GM21381 (cell line): Measurements from ENCODE around the gene TNRC6A.
"Not testable (repeated sequence)": the region's sequence is repeated elsewhere in the genome, so short reads cannot be mapped to it uniquely, and the experiment has no call there.

Experiments used
- ATAC-seq: cut with Tn5 transposase; IDR thresholded peaks from one replicate; pipeline ENCODE4 v1.9.1; 2021; ENCODE audit warnings: mild to moderate bottlenecking, moderate library complexity; ENCODE audit not compliant: unreplicated experiment

Gene TNRC6A

GRCh38 chr16:24723663-24724062 lies 5.8 kb upstream of the TNRC6A start:
- ATAC-seq = no peak

DNA sequence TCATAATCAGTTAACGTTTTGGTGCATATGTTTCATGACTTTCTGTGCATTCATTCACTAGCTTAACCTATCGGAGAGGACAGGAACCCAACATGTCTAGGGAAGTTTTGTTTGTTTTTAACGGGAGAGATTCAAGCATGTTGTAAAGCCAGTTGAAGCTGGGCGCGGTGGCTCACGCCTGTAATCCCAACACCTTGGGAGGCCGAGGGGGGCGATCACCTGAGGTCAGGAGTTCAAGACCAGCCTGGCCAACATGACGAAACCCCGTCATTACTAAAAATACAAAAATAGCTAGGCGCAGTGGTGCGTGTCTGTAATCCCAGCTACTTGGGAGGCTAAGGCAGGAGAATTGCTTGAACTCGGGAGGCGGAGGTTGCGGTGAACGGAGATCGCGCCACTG lies 1.4 kb upstream of the TNRC6A start:
- no peak for ATAC-seq

GRCh38 chr16:24728891-24729242 lies 584 bp upstream of the TNRC6A start:
- no peak for ATAC-seq

- no peak for ATAC-seq
These were observed 732 bp downstream of the TNRC6A start for GRCh38 chr16:24729951-24730815.

- no peak for ATAC-seq
These were observed 1.5 kb downstream of the TNRC6A start for GRCh38 chr16:24730914-24731313.

- no peak for ATAC-seq
These were observed 2.4 kb downstream of the TNRC6A start for GRCh38 chr16:24731722-24732419.

DNA sequence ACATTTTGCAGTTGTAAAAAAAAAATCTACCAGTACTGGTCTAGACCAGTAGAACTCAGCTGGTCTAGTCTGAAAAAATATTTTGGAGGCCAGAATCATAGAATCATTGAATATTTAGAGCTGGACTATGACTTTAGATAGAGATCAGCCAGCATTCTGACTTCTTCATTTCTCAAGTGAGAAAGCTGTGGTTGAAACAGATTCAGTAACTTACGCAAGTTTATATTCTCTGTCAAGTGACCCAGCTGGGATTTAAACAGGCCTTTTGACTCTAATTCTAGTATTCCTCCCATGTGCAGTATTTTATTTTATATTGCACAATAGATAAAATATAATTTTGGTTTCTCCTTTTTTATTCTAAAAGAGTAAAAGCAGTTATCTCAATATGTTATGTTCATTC lies 4.9 kb downstream of the TNRC6A start:
- no peak for ATAC-seq

- no peak for ATAC-seq
These were observed 7.3 kb downstream of the TNRC6A start for GRCh38 chr16:24736758-24737157.

DNA sequence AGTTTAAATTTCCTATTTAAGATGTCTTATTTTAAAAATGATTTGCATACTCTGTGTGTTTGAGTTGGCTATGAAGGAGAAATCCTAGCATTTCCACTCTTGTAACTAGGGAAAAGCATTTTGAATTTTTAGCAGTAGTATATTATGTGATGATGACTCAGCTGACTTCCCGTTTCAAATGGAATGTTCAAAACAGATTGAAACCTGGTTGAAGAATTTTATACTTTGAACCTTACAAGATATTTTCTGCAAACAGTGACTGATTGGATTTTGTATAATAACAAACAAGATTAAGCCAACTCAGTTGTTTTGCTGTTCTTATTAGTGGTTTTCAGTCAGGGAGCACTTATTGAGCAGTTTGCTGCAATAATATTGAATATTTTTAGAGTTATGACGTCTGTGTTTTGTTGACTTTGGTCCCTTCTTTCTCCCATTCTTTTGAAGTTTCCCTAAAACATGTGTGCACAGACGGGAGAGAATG lies 8.0 kb downstream of the TNRC6A start:
- no peak for ATAC-seq

GRCh38 chr16:24737916-24738594 lies 8.6 kb downstream of the TNRC6A start:
- ATAC-seq = no peak

- ATAC-seq = no peak
These were observed 9.4 kb downstream of the TNRC6A start for GRCh38 chr16:24738895-24739294.

- no peak for ATAC-seq
These were observed 12.4 kb downstream of the TNRC6A start for GRCh38 chr16:24741862-24742261.

DNA sequence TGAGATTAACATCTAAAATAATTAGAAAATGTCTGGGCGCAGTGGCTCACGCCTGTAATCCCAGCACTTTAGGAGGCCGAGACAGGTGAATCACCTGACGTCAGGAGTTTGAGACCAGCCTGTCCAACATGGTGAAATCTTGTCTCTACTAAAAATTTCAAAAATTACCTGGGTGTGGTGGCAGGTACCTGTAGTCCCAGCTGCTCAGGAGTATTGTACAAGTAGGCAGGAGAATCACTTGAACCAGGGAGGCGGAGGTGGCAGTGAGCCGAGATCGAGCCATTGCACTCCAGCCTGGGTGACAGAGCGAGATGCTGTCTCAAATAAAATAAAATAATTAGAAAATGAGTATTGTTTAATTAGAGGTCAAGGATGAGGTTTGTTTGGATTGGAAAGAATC lies 13.2 kb downstream of the TNRC6A start:
- not testable (repeated sequence) for ATAC-seq

DNA sequence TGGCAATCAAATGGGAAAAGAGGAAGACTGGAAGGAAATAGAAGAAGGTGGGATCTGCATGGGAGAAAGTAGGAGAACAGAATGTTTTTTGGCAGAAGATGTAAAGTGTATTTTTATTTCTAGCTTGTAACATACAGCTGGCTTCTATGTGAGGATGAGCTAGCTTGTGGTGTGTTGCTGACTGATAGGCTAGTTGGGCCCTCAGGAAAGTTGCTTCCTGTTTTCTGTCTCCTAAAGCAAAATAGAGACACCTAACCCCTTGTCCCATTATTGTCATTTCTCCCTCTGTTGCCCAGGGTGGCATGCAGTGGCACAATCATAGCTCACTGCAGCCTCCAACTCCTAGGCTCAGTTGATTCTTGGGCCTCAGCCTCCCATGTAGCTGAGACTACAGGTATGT lies 15.9 kb downstream of the TNRC6A start:
- ATAC-seq = no peak

- no peak for ATAC-seq
These were observed 16.3 kb downstream of the TNRC6A start for GRCh38 chr16:24745791-24746190.

DNA sequence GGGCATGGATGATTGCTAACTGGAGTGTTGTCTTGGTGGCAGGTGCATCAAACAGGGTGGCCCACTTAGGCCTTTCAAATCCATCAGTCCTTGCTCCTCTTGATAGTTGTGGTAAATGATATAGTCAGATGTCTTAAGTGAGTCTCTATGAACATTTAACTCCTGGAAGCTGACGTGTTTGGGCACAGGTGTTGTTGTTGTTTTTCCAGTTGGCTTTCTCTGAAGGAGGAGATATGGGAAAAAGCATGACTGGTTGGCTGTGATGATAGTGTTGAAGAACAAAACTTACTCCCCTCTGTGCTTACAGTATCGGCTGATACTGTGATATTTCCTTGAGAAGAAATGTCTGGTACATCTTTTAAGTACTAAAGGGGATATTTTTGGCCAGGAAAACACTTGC lies 18.0 kb downstream of the TNRC6A start:
- no peak for ATAC-seq

DNA sequence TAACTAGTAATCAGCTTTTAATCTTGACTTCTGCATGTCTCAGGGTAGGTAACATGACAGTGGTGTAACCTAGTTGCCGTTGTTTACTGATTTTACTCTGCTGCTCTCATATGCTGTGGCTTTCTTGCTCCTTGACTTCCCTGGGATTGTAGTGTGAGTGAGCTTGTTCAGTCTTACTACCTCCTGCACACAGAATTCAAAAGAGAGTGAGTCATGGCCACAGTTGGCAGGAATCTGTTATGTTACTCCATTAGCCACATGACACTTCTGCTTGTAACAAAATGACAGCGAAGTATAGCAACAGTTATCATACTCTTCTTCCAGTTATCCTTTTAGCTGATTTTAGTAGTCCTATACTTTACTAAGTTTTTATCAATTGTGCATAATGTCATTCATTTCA lies 18.8 kb downstream of the TNRC6A start:
- no peak for ATAC-seq

DNA sequence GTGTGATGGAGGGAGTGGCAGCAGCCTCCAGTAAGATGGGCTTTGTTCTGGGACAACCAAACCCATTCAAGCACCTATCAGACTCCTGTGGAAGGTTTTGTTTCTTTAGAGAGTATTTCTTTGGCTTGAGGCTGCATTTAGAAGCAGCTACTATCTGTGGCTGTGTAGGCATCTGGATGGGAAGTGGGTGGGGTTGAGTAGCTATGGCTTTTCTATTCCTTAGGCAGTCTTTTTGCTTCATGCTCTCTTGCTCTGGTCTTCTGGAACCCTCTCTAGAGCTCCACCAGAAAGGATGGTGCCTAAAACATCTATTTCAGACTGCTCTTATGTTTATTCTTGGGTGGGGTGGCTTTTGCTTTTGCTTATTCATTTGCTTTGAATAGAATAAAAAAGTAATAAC lies 19.9 kb downstream of the TNRC6A start:
- no peak for ATAC-seq

DNA sequence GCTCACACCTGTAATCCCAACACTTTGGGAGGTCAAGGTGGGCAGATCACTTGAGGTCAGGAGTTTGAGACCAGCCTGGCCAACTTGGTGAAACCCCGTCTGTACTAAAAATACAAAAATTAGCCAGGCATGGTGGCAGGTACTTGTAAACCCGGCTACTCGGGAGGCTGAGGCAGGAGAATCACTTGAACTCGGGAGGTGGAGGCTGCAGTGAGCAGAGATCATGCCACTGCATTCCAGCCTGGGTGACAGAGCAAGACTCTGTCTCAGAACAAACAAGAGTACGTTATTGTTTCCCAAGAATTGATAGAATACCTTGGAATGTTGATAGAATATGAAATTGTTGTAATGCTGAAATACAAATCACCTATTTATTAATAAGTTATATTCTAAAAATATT lies 20.4 kb downstream of the TNRC6A start:
- not testable (repeated sequence) for ATAC-seq

DNA sequence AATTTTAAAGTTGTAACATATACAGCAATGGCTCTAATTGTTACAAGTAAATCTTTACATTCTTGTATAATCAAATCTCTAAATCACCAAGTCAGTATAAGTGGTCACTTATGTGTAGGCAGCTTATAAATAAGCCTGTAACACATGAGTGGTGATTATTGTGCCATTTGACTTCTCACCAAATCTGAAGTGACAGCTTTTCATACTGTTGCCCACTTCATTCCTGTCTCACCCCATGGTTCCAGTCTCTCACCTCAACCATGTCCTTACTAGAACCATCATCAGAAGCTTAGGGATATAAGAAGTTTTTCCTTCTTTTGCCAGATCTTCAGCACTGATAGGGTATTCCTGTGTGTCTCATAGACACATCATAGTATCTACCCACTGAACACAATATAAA lies 23.5 kb downstream of the TNRC6A start:
- no peak for ATAC-seq

DNA sequence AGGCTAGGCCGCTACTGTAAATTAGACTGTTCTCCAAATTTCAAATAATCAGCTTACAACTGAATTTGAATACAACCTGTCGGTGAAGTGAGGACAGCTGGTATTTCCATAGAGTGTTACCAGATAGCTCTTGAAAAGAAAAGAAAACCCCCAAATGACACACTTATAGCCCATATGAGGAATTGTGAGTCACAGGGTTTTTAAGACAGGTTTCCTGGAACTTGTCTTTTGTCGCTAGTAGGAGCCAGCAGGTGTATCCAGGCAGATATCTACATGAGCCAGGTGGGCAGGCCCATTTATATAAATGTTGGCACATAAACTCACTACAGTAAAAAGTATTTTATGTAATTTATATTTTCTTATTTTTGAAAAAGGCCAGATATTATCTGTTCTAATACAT lies 24.0 kb downstream of the TNRC6A start:
- ATAC-seq = no peak

DNA sequence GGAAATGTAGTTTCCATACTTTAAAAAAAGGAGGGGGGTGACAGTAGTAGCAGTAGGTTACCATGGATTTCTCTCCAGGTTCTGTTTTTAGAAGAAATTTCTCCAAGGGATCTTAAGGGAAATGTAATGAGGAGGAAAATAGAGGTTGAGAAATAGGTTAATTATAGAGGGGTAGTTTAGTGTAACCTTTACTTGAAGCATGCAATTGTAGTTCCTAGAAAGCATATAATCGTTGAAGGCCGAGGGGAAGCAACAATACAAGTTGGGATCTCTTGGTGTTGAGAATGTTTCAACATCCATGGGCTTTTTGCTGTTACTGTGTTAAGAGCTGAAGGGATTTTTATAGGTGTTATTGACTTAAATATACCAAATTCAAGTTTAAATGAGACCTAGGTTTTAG lies 25.1 kb downstream of the TNRC6A start:
- ATAC-seq = no peak
